H1 (cell line): ENCODE data around the gene PKN1. TPM values are rescaled to one million over a fixed set of nuclear protein-coding genes. Genes with fewer than 3 reads are reported as not detected.

ENCODE experiments used
- MAX ChIP-seq: IDR thresholded peaks from 2 replicates; pipeline ENCODE4 v1.6.1; 2012; ENCODE audit warnings: inconsistent platforms
- POLR2AphosphoS5 ChIP-seq: IDR thresholded peaks from 2 replicates; pipeline ENCODE4 v1.6.1; 2011; ENCODE audit warnings: low read depth, low read length
- SIN3A ChIP-seq, 2 experiments: IDR thresholded peaks in 1 of 2; conservative IDR thresholded peaks in 1 of 2; 2 replicates each; pipeline ENCODE4 v1.6.1; 2011 to 2012; ENCODE audit warnings: low read length in 2 of 2, improper control_type of control experiment in 1 of 2, low read depth in 1 of 2, mild to moderate bottlenecking in 1 of 2
- SIRT6 ChIP-seq: IDR thresholded peaks from one replicate; pipeline ENCODE4 v1.7.1; 2012; ENCODE audit warnings: low read length, inconsistent platforms
- polyA plus RNA-seq, 7 experiments: library from polyadenylated mRNA; depleted of rRNA in 3 of 7; stranded (reverse) in 5 of 7; unstranded in 2 of 7; fragments of >200 nt in 5 of 7; fragments of 200-250 nt in 2 of 7; gene quantifications; 1 replicate in 5 of 7; 2 replicates in 1 of 7; 4 replicates in 1 of 7; pipeline versions ENCODE4 v1.2.1 to v1.2.3, GENCODE V29; 2011 to 2013; ENCODE audit warnings: missing spikeins in 2 of 7, mixed read lengths in 2 of 7
- total RNA-seq: library from RNA; stranded (reverse); fragmentation: NEBNext Ultra II Directional; extraction: Animal tissue kit (Norgen Biotek cat#: 25700); gene quantifications from 2 replicates; pipeline ENCODE4 v1.2.1, GENCODE V29; 2021

Gene PKN1
- total and polyA plus RNA-seq, 2 of the 8 experiments (the other 6 are each of a cell fraction or from before 2014, with no cell fraction given) = 65.2 to 162 TPM

- no peak for TF ChIP-seq MAX
- TF ChIP-seq POLR2AphosphoS5 = no peak
- no peak for TF ChIP-seq SIN3A (conservative IDR thresholded peaks at IDR 0.05 in 1 of 2, IDR thresholded peaks at IDR 0.05 in 1 of 2; ENCODE audit: low read depth in 1 of 2, low read length in 2 of 2)
- no peak for TF ChIP-seq SIRT6
Observed at GRCh38 chr19:14416817-14417231, 16.3 kb upstream of the PKN1 start (continued).
